Kidney tubule cell (primary cell): Measurements from ENCODE around the gene PLK3.
"Not testable (repeated sequence)": the region's sequence is repeated elsewhere in the genome, so short reads cannot be mapped to it uniquely, and the experiment has no call there.

Source experiments
- DNase-seq: peaks from one replicate; pipeline ENCODE4 v3.0.0-alpha.2; 2018; ENCODE audit warnings: low spot score

The PLK3 gene

GRCh38 chr1:44799770-44800584, at the start of gene PLK3:
Gene PLK3, plus strand, starts transcription at chr1:44800377. Its CDS starts 87 bp downstream, at chr1:44800464.
- peak; percentile 98 for DNase-seq

GRCh38 chr1:44757420-44757819, 42.8 kb upstream of the PLK3 start:
- no peak for DNase-seq

GRCh38 chr1:44759077-44759476, 41.1 kb upstream of the PLK3 start:
- DNase-seq: no peak

- no peak for DNase-seq
Measured at GRCh38 chr1:44760876-44761275, 39.3 kb upstream of the PLK3 start.

GRCh38 chr1:44766421-44766820, 33.8 kb upstream of the PLK3 start:
- DNase-seq: not testable (repeated sequence)

GRCh38 chr1:44775078-44775929, 24.9 kb upstream of the PLK3 start, which contains the start of gene RPS8:
Gene RPS8, plus strand, starts transcription at chr1:44775540. Its CDS starts 57 bp downstream, at chr1:44775597.
- DNase-seq: peak; percentile 92

GRCh38 chr1:44775930-44776729, 24.0 kb upstream of the PLK3 start:
- peak; percentile 41 for DNase-seq

GRCh38 chr1:44776730-44777068, 23.5 kb upstream of the PLK3 start:
- no peak for DNase-seq

- DNase-seq: no peak
Measured at GRCh38 chr1:44777547-44777946, 22.6 kb upstream of the PLK3 start.

GRCh38 chr1:44777969-44778635, 22.1 kb upstream of the PLK3 start:
- DNase-seq: no peak

GRCh38 chr1:44778705-44779576, 21.2 kb upstream of the PLK3 start:
- no peak for DNase-seq

GRCh38 chr1:44780583-44781121, 19.5 kb upstream of the PLK3 start:
- no peak for DNase-seq

GRCh38 chr1:44783697-44784093, 16.5 kb upstream of the PLK3 start:
- no peak for DNase-seq

- DNase-seq: peak; percentile 60
Measured at GRCh38 chr1:44784094-44785028, 15.8 kb upstream of the PLK3 start.

GRCh38 chr1:44785029-44785380, 15.2 kb upstream of the PLK3 start:
- DNase-seq: no peak

- no peak for DNase-seq
Measured at GRCh38 chr1:44785501-44786137, 14.6 kb upstream of the PLK3 start.

GRCh38 chr1:44786138-44786840, 13.9 kb upstream of the PLK3 start:
- DNase-seq: peak; percentile 80

GRCh38 chr1:44786841-44787426, 13.2 kb upstream of the PLK3 start:
- DNase-seq: no peak
